Small intestine (tissue), 7 donors: ENCODE data around the gene TTC23. TPM values are rescaled to one million over a fixed set of nuclear protein-coding genes. Genes with fewer than 3 reads are reported as not detected.
"Not testable (repeated sequence)": the region's sequence is repeated elsewhere in the genome, so short reads cannot be mapped to it uniquely, and the experiment has no call there.

ENCODE experiments used
- DNase-seq, 2 donors: peaks; one replicate each; pipeline versions ENCODE4 v3.0.0 to v3.0.0-alpha.2; 2013
- FAIRE-seq: peaks from 2 replicates; lab custom pipeline; 2012; peaks lifted over from hg19 to GRCh38; lab: Jason Lieb, UNC
- H3K27ac ChIP-seq, 3 donors: one replicate each; pipeline ENCODE4 v1.5.1; 2013; ENCODE audit warnings: low read length in 2 of 3, mild to moderate bottlenecking in 2 of 3, control low read depth in 1 of 3, inconsistent platforms in 1 of 3, low read depth in 1 of 3, moderate library complexity in 1 of 3
- H3K27me3 ChIP-seq, 3 donors: one replicate each; pipeline ENCODE4 v1.6.1; 2013; ENCODE audit warnings: low read length in 3 of 3, inconsistent platforms in 1 of 3; ENCODE audit not compliant: control insufficient read depth in 3 of 3, insufficient read depth in 3 of 3
- H3K36me3 ChIP-seq, 3 donors: one replicate each; pipeline ENCODE4 v1.6.1; 2013; ENCODE audit warnings: low read length in 3 of 3, inconsistent platforms in 1 of 3, low read depth in 1 of 3, mild to moderate bottlenecking in 1 of 3, moderate library complexity in 1 of 3; ENCODE audit not compliant: control insufficient read depth in 3 of 3, insufficient read depth in 2 of 3
- H3K4me1 ChIP-seq, 3 donors: one replicate each; pipeline ENCODE4 v1.6.1; 2013; ENCODE audit warnings: low read length in 2 of 3, inconsistent platforms in 1 of 3, low read depth in 1 of 3, mild to moderate bottlenecking in 1 of 3, moderate library complexity in 1 of 3; ENCODE audit not compliant: control insufficient read depth in 3 of 3, insufficient read depth in 2 of 3
- H3K4me3 ChIP-seq, 3 donors: one replicate each; pipeline ENCODE4 v1.5.1; 2013; ENCODE audit warnings: low read length in 3 of 3, control low read depth in 1 of 3, inconsistent platforms in 1 of 3, low read depth in 1 of 3, mild to moderate bottlenecking in 1 of 3, moderate library complexity in 1 of 3
- H3K9me3 ChIP-seq, 2 donors: one replicate each; pipeline ENCODE4 v1.6.1; 2013; ENCODE audit warnings: low read depth in 1 of 2, low read length in 1 of 2; ENCODE audit not compliant: control insufficient read depth in 2 of 2, insufficient read depth in 1 of 2
- WGBS, 3 donors: extraction: QIAGEN DNeasy Blood & Tissue Kit; methylation state at CpG; one replicate each; pipeline ENCODE4 v1.1.7; 2013; 5-methylcytosine and 5-hydroxymethylcytosine counted together
- polyA plus RNA-seq, 4 donors: library from polyadenylated mRNA; stranded (reverse) in 3 of 4; unstranded in 1 of 4; fragments of 200-250 nt in 3 of 4; fragments of 120-200 nt in 1 of 4; gene quantifications; one replicate each; pipeline versions ENCODE4 v1.2.1 to v1.2.3, GENCODE V29; 2013
- donor health status: healthy with polysubstance abuse.
- donor health status: control.
- donor health status: control.
- donor health status: Bipolar disorder and iron deficiency.
- donor health status: healthy.

TTC23 gene
- polyA plus RNA-seq, 4 donors = 3.6 to 17.2 (median 6.3) TPM

GRCh38 chr15:99114511-99115299 lies 134.7 kb downstream of the TTC23 start:
- Histone ChIP-seq H3K4me1 (no peaks in the 10 kb centered on the region), H3K27ac (no peak overlapping the region), H3K9me3 (no peaks in the 10 kb centered on the region), H3K36me3 (peaks cover 0 to 6% (median 0%) of the 10 kb centered on the region in 3 donors), H3K27me3 (peaks cover 0 to 3% (median 0%) of the 10 kb centered on the region in 3 donors), H3K4me3 (no peak overlapping the region)
- 55 to 77% (median 60%) methylated on average over 12 of the region's 12 CpGs for WGBS, 3 donors
- FAIRE-seq = no peak
- peak in 1 of 2 donors; percentile 66 for DNase-seq

- H3K36me3 ChIP-seq = peaks cover 0 to 6% (median 0%) of the 10 kb centered on the region in 3 donors
- peaks cover 0 to 3% (median 0%) of the 10 kb centered on the region in 3 donors for H3K27me3 ChIP-seq
- H3K27ac ChIP-seq = no peak overlapping the region
- FAIRE-seq = no peak
- no peaks in the 10 kb centered on the region for H3K4me1 ChIP-seq
- no peak overlapping the region for H3K4me3 ChIP-seq
- WGBS, 3 donors = 88 to 89% (median 89%) methylated on average over 13 of the region's 13 CpGs
- DNase-seq = no peak
- no peaks in the 10 kb centered on the region for H3K9me3 ChIP-seq
Measured at GRCh38 chr15:99113547-99114271, 135.7 kb downstream of the TTC23 start.

GRCh38 chr15:99111641-99112040 lies 137.7 kb downstream of the TTC23 start:
- H3K27ac ChIP-seq, H3K9me3 ChIP-seq, H3K4me3 ChIP-seq, DNase-seq, FAIRE-seq, H3K36me3 ChIP-seq, H3K4me1 ChIP-seq: not testable (repeated sequence)
- peaks cover 0 to 10% (median 0%) of the 10 kb centered on the region in 3 donors for H3K27me3 ChIP-seq
- WGBS, 3 donors = 86 to 88% (median 88%) methylated on average over 8 of the region's 8 CpGs

- H3K4me3 ChIP-seq = no peak overlapping the region
- peaks cover 0 to 6% (median 0%) of the 10 kb centered on the region in 3 donors for H3K36me3 ChIP-seq
- peaks cover 0 to 18% (median 0%) of the 10 kb centered on the region in 3 donors for H3K27me3 ChIP-seq
- no peak for FAIRE-seq
- WGBS, 3 donors = 67 to 80% (median 78%) methylated on average over 8 of the region's 8 CpGs
- no peaks in the 10 kb centered on the region for H3K4me1 ChIP-seq
- no peak overlapping the region for H3K27ac ChIP-seq
- H3K9me3 ChIP-seq = no peaks in the 10 kb centered on the region
- DNase-seq = no peak
Measured at GRCh38 chr15:99110581-99111320, 138.6 kb downstream of the TTC23 start.

GRCh38 chr15:99110093-99110492 lies 139.3 kb downstream of the TTC23 start:
- Histone ChIP-seq H3K27ac (no peak overlapping the region), H3K27me3 (peaks cover 0 to 18% (median 0%) of the 10 kb centered on the region in 3 donors), H3K4me1 (no peaks in the 10 kb centered on the region), H3K36me3 (peaks cover 0 to 6% (median 0%) of the 10 kb centered on the region in 3 donors), H3K4me3 (no peak overlapping the region), H3K9me3 (no peaks in the 10 kb centered on the region)
- 89 to 94% (median 92%) methylated on average over 12 of the region's 12 CpGs for WGBS, 3 donors
- FAIRE-seq (no peak), DNase-seq (no peak)

- Histone ChIP-seq H3K27ac (no peak overlapping the region), H3K4me3 (no peak overlapping the region), H3K36me3 (peaks cover 0 to under 1% (median 0%) of the 10 kb centered on the region in 3 donors), H3K27me3 (peaks cover 0 to 18% (median 0%) of the 10 kb centered on the region in 3 donors), H3K4me1 (no peaks in the 10 kb centered on the region), H3K9me3 (no peaks in the 10 kb centered on the region)
- DNase-seq = no peak
- WGBS, 3 donors = 80 to 86% (median 82%) methylated on average over 10 of the region's 10 CpGs
- FAIRE-seq = no peak
Measured at GRCh38 chr15:99109555-99110021, 139.8 kb downstream of the TTC23 start.

- DNase-seq = no peak
- H3K27me3 ChIP-seq = peaks cover 0 to 18% (median 0%) of the 10 kb centered on the region in 3 donors
- no peaks in the 10 kb centered on the region for H3K4me1 ChIP-seq
- no peak overlapping the region for H3K27ac ChIP-seq
- H3K4me3 ChIP-seq = no peak overlapping the region
- WGBS, 3 donors = 90 to 96% (median 95%) methylated on average over 5 of the region's 5 CpGs
- no peaks in the 10 kb centered on the region for H3K36me3 ChIP-seq
- no peaks in the 10 kb centered on the region for H3K9me3 ChIP-seq
- no peak for FAIRE-seq
Measured at GRCh38 chr15:99108993-99109392, 140.4 kb downstream of the TTC23 start.
